Measurements from ENCODE around the gene SH3YL1.

GRCh38 chr2:286035-286434, 22.2 kb upstream of the SH3YL1 start:
- TF ChIP-seq EZH2 (IDR thresholded peaks at IDR 0.05; ENCODE audit: borderline replicate concordance, low read depth, low read length, poor library complexity, severe bottlenecking) (no peak), CTCF (conservative IDR thresholded peaks at IDR 0.05; ENCODE audit: low read depth, low read length) (no peak)

Data from A673 (cell line).